Measurements from ENCODE around the gene ERG. TPM values are rescaled to one million over a fixed set of nuclear protein-coding genes. Genes with fewer than 3 reads are reported as not detected.

ERG gene
- total RNA-seq, 1 experiment from 2014 or later: 0.11 TPM

GRCh38 chr21:38334866-38335265 is 163.4 kb downstream of the ERG start:
- no peak overlapping the region for H3K56ac ChIP-seq (ENCODE audit: insufficient read length, low read depth, low read length)
- H3K79me1 ChIP-seq (ENCODE audit: insufficient read depth, low read depth, low read length, poor library complexity, severe bottlenecking): no peaks in the 10 kb centered on the region
- no peaks in the 10 kb centered on the region for H3K9me3 ChIP-seq (ENCODE audit: control insufficient read depth, low read depth, low read length)
- no peak overlapping the region for H3T11ph ChIP-seq (ENCODE audit: low read length)
- no peak overlapping the region for H4K8ac ChIP-seq (replicated peaks; ENCODE audit: insufficient read length, low read depth, low read length)
- H3K9me3 Mint-ChIP-seq: peaks cover 0 to 2% of the 10 kb centered on the region in 2 experiments; a peak in 2 of 5 replicates
- H2AK5ac ChIP-seq (ENCODE audit: insufficient read length, low read length): no peak overlapping the region
- no peak overlapping the region for H2BK5ac ChIP-seq (ENCODE audit: insufficient read length, low read length)
- H2BK15ac ChIP-seq (ENCODE audit: low read depth, low read length): no peak overlapping the region
- H3K23ac ChIP-seq (ENCODE audit: insufficient read length, low read depth, low read length): no peak overlapping the region
- H3K4me2 ChIP-seq (ENCODE audit: insufficient read depth, insufficient read length, low read length): no peak overlapping the region
- no peak overlapping the region for H3K4me3 Mint-ChIP-seq
- H3K9ac ChIP-seq (ENCODE audit: extremely low read depth, insufficient read length, low read length): no peak overlapping the region
- no peaks in the 10 kb centered on the region for H4K20me1 ChIP-seq (ENCODE audit: control insufficient read depth, insufficient read depth, insufficient read length)
- no peak overlapping the region for H4K91ac ChIP-seq (ENCODE audit: insufficient read length, low read depth, low read length)
- DNase-seq: no peak
- H3K27ac ChIP-seq (ENCODE audit: insufficient read length, low read depth, low read length): no peak overlapping the region
- no peak overlapping the region for H3K4ac ChIP-seq (ENCODE audit: low read depth, low read length)
- H3K27ac Mint-ChIP-seq: no peak overlapping the region
- H2AFZ ChIP-seq (ENCODE audit: low read length): no peak overlapping the region
- H3K14ac ChIP-seq (ENCODE audit: insufficient read depth, low read length): no peak overlapping the region
- WGBS (ENCODE audit: extremely low coverage, insufficient read length, low lambda C conversion rate): no CpG with 5 or more reads among the region's 8 CpGs
- H3K36me3 Mint-ChIP-seq (ENCODE audit: insufficient read depth in 1 of 3, low read depth in 3 of 3): no peaks in the 10 kb centered on the region; a peak in 1 of 7 replicates
- H2BK120ac ChIP-seq (ENCODE audit: low read depth, low read length, poor library complexity, severe bottlenecking): no peak overlapping the region
- no peak overlapping the region for H2BK20ac ChIP-seq (ENCODE audit: low read depth, low read length, poor library complexity, severe bottlenecking)
- no peaks in the 10 kb centered on the region for H3K27me3 Mint-ChIP-seq (ENCODE audit: low read depth)
- no peak overlapping the region for H3K18ac ChIP-seq (ENCODE audit: insufficient read length, low read depth, low read length)
- H3K79me2 ChIP-seq (ENCODE audit: insufficient read depth, low read length): no peaks in the 10 kb centered on the region
- no peaks in the 10 kb centered on the region for H3K4me1 Mint-ChIP-seq
- H3K23me2 ChIP-seq (ENCODE audit: insufficient read length, low read depth, low read length, poor library complexity, severe bottlenecking): no peaks in the 10 kb centered on the region
- H3K27me3 ChIP-seq (ENCODE audit: insufficient read depth, low read length): no peaks in the 10 kb centered on the region
- TF ChIP-seq CTCF (conservative IDR thresholded peaks at IDR 0.05): no peak
- no peaks in the 10 kb centered on the region for H3K4me1 ChIP-seq (ENCODE audit: insufficient read depth, low read length)
- H2BK12ac ChIP-seq (ENCODE audit: insufficient read length, low read depth, low read length): no peak overlapping the region
- no peak overlapping the region for H4K5ac ChIP-seq (ENCODE audit: insufficient read length, low read depth, low read length)

Data from H9 (cell line).